SK-MEL-5 (cell line): Measurements from ENCODE around the gene PLK2. TPM values are rescaled to one million over a fixed set of nuclear protein-coding genes. Genes with fewer than 3 reads are reported as not detected.

Experiments used
- DNase-seq: peaks from one replicate; pipeline ENCODE4 v3.0.0-alpha.2; 2016; ENCODE audit warnings: low read depth, low spot score
- in situ Hi-C: cut with HindIII; loops from 2 replicates; pipeline ENCODE4 v1.10.0; 2016; ENCODE audit warnings: low sequenced_read_pairs, high pct_unique_total_duplicates, low pct_unique_long_range_greater_than_20kb
- total RNA-seq: library from RNA; depleted of rRNA; stranded (reverse); fragments of >200 nt; shearing (Covaris generic); gene quantifications from 2 replicates; pipeline ENCODE4 v1.2.3, GENCODE V29; 2014; rRNA removed

The PLK2 gene
- total RNA-seq, 1 experiment from 2014 or later: 156 TPM

DNA sequence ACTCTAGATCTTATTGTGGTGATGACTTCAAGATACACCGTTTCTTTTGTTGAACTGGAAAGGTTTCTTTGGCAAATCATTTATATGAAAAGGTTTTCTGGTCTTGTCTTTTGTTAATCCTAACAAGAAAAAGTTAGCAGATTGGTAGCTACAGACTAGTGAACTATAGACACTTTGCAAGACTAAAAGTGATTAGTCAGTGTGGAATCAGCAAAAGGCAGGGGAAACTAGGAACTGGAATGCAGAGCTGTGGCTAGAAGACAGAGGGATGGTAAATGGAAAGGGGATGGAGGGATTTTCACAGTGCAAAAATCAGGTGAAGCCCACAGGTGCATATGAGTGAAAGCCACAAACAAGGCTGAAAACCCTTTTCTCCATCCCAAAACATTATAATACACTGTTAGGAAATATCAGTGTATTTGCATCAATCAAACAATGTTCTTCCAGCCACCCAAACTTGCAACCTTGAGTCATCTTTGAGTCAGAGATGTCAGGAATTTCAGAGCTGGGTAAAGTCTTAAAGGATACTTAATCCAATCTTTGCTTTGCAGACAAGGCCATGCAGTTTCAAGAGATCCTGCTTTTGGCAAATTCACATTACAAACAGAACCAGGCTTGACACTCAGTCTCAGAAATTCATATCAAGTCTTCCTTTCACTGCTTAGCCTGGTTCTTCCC lies 52.7 kb downstream of the PLK2 start:
- DNase-seq: no peak
- in situ Hi-C loops: no loop called here

DNA sequence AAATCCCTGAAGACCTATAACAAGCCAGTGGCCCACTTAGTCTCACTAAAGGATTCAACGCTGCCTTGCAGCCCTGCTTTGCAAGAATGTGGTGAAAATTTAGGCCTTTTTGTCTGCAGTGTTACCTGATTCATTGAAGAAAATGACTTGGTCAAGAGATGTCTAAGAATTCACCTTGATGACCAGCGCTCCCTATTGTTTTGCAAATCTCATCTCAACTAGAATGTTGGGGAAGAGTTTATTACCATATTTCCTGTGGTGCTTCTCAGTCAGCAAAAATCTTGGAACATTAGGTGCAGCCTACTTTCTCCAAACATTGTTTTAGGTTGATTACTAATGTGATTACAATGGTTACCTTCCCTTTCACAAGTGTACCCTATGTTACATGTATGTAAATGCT lies 53.5 kb downstream of the PLK2 start:
- in situ Hi-C loops: no loop called here
- DNase-seq: no peak

DNA sequence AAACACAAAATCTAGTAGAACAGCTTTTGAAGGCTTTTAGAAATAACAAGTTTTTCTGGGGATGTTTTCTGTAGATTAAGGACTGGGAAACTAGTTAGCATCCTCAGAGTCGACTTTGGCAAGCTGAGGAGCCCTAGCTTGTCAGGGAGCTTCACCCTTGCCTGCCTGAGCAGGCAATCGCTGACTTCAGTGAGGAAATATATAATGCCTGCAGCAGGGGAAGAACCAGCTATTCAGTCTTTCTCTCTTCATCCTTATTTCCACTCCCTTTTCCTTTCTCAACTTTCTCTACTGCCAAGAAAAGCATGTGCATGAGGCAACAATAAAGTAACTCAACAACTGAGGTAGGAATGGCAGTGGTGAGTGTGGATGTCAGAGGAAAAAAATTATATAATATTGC lies 54.7 kb downstream of the PLK2 start:
- in situ Hi-C loops: no loop called here
- no peak for DNase-seq

GRCh38 chr5:58404734-58405133 lies 55.2 kb downstream of the PLK2 start:
- no peak for DNase-seq
- in situ Hi-C loops: no loop called here

Other genes starting within 250 kb of the PLK2 start
- not detected in 2 replicates for gene GAPT, start 31.3 kb upstream of the PLK2 start, total RNA-seq
- gene RAB3C, start 123.0 kb upstream of the PLK2 start, total RNA-seq: 0.13 and 0.24 TPM in 2 replicates